Right lung (tissue), 10 donors: ENCODE measurements around the gene CXCL8. TPM values are rescaled to one million over a fixed set of nuclear protein-coding genes. Genes with fewer than 3 reads are reported as not detected.
"Not testable (repeated sequence)": the region's sequence is repeated elsewhere in the genome, so short reads cannot be mapped to it uniquely, and the experiment has no call there.

Experiments used
- DNase-seq, 2 donors: peaks; one replicate each; pipeline ENCODE4 v3.0.0-alpha.2; 2013
- long read RNA-seq, 8 donors: transcript quantifications; one replicate each; lab custom pipeline, GENCODE V29; 2026
- polyA plus RNA-seq, 5 donors: library from polyadenylated mRNA; unstranded; fragments of 120-200 nt; gene quantifications; one replicate each; pipeline versions ENCODE4 v1.2.1 to v1.2.3, GENCODE V29; 2013; ENCODE audit warnings: inconsistent platforms in 1 of 5, low replicate concordance in 1 of 5; ENCODE audit not compliant: insufficient read length in 5 of 5, insufficient read depth in 1 of 5

Gene CXCL8
- polyA plus RNA-seq = 1 to 10 TPM; 1.4 to 2.4 (median 2.0) TPM
- long read RNA-seq, donor 1, partial matches to known transcripts = 0 of 1 reads
- long read RNA-seq, donor 1, other reads (novel, unspliced or antisense) = 0 of 1 reads
- long read RNA-seq, donor 2, partial matches to known transcripts = 0 of 1 reads
- long read RNA-seq, donor 2, other reads (novel, unspliced or antisense) = 0 of 1 reads
- long read RNA-seq, donor 3 = 0 reads
- long read RNA-seq, donor 4, partial matches to known transcripts = 0 of 1 reads
- long read RNA-seq, donor 4, other reads (novel, unspliced or antisense) = 0 of 1 reads
- long read RNA-seq, donor 5, partial matches to known transcripts = 0 of 3 reads
- long read RNA-seq, donor 5, other reads (novel, unspliced or antisense) = 0 of 3 reads
- long read RNA-seq, donor 6, partial matches to known transcripts = 0 of 2 reads
- long read RNA-seq, donor 6, other reads (novel, unspliced or antisense) = 0 of 2 reads
- long read RNA-seq, donor 7 = 0 reads
- long read RNA-seq, donor 8 = 0 reads

- DNase-seq = peak in 1 of 2 donors; percentile 31
Measured at GRCh38 chr4:73740353-73740778, at the start of gene CXCL8. CXCL8 (plus strand) TSS chr4:73740569; CDS start chr4:73740659, 90 bp downstream.

GRCh38 chr4:73691201-73691600, 49.2 kb upstream of the CXCL8 start:
- DNase-seq = not testable (repeated sequence)

- DNase-seq = no peak
Measured at GRCh38 chr4:73691759-73692158, 48.6 kb upstream of the CXCL8 start.

- DNase-seq = no peak
Measured at GRCh38 chr4:73692254-73692653, 48.1 kb upstream of the CXCL8 start.

- no peak for DNase-seq
Measured at GRCh38 chr4:73692701-73693100, 47.7 kb upstream of the CXCL8 start.

GRCh38 chr4:73693811-73694210, 46.6 kb upstream of the CXCL8 start:
- no peak for DNase-seq

GRCh38 chr4:73698217-73698616, 42.2 kb upstream of the CXCL8 start:
- no peak for DNase-seq

GRCh38 chr4:73701116-73701515, 39.3 kb upstream of the CXCL8 start:
- DNase-seq = no peak

- no peak for DNase-seq
Measured at GRCh38 chr4:73702796-73703287, 37.5 kb upstream of the CXCL8 start.

- no peak for DNase-seq
Measured at GRCh38 chr4:73703320-73703719, 37.0 kb upstream of the CXCL8 start.

- DNase-seq = peak; percentile 59 to 68
Measured at GRCh38 chr4:73704314-73705055, 35.9 kb upstream of the CXCL8 start.

- DNase-seq = no peak
Measured at GRCh38 chr4:73705056-73705432, 35.3 kb upstream of the CXCL8 start.

GRCh38 chr4:73705721-73706120, 34.6 kb upstream of the CXCL8 start:
- no peak for DNase-seq

- DNase-seq = no peak
Measured at GRCh38 chr4:73706811-73707210, 33.6 kb upstream of the CXCL8 start.

- DNase-seq = no peak
Measured at GRCh38 chr4:73707269-73707875, 33.0 kb upstream of the CXCL8 start.

- no peak for DNase-seq
Measured at GRCh38 chr4:73707918-73708577, 32.3 kb upstream of the CXCL8 start.

- no peak for DNase-seq
Measured at GRCh38 chr4:73709451-73710033, 30.8 kb upstream of the CXCL8 start.

GRCh38 chr4:73710094-73710493, 30.3 kb upstream of the CXCL8 start:
- no peak for DNase-seq

- no peak for DNase-seq
Measured at GRCh38 chr4:73711989-73712388, 28.4 kb upstream of the CXCL8 start.

- DNase-seq = no peak
Measured at GRCh38 chr4:73713650-73714049, 26.7 kb upstream of the CXCL8 start.

- DNase-seq = no peak
Measured at GRCh38 chr4:73714647-73715046, 25.7 kb upstream of the CXCL8 start.
